OCI-LY3 (cell line): ENCODE measurements around the gene POLK.
"Not testable (repeated sequence)": the region's sequence is repeated elsewhere in the genome, so short reads cannot be mapped to it uniquely, and the experiment has no call there.

ENCODE experiments used
- H2AFZ ChIP-seq: fragments of 200-600, 300-600 bp; shearing (Covaris generic); 2 replicates; pipeline ENCODE4 v1.6.0; 2014; ENCODE audit warnings: antibody characterized with exemption, low read depth, low read length
- H3K27ac ChIP-seq: fragments of 200-600, 300-600 bp; sonication (generic); 2 replicates; pipeline ENCODE4 v1.5.1; 2014; ENCODE audit warnings: mild to moderate bottlenecking, low read length, moderate library complexity, mixed read lengths
- H3K27me3 ChIP-seq: fragments of 200-600, 300-600 bp; sonication (generic); 2 replicates; pipeline ENCODE4 v1.6.1; 2014; ENCODE audit warnings: low read depth, low read length, mixed read lengths
- H3K36me3 ChIP-seq: fragments of 200-600, 300-600 bp; sonication (generic); replicated peaks from 2 replicates; pipeline ENCODE3; 2014; ENCODE audit warnings: low read depth, low read length, mixed read lengths
- H3K4me1 ChIP-seq: fragments of 300-600, 200-600 bp; sonication (generic); 2 replicates; pipeline ENCODE4 v1.6.1; 2014; ENCODE audit warnings: low read length, mixed read lengths
- H3K4me2 ChIP-seq: fragments of 200-600, 300-600 bp; sonication (generic); 2 replicates; pipeline ENCODE4 v1.6.1; 2014; ENCODE audit warnings: low read length, mixed read lengths
- H3K4me3 ChIP-seq: fragments of 300-600, 200-600 bp; sonication (generic); 2 replicates; pipeline ENCODE4 v1.5.1; 2014; ENCODE audit warnings: antibody characterized with exemption, mild to moderate bottlenecking, low read length, moderate library complexity
- H3K79me2 ChIP-seq: fragments of 300-600, 200-600 bp; shearing (Covaris generic); 2 replicates; pipeline ENCODE4 v1.6.1; 2014; ENCODE audit warnings: mild to moderate bottlenecking, low read length, mixed read lengths
- H3K9ac ChIP-seq: fragments of 300-600, 200-600 bp; shearing (Covaris generic); 2 replicates; pipeline ENCODE4 v1.6.0; 2014; ENCODE audit warnings: mild to moderate bottlenecking, low read length, moderate library complexity
- H3K9me3 ChIP-seq: fragments of 200-600, 300-600 bp; shearing (Covaris generic); 2 replicates; pipeline ENCODE4 v1.6.1; 2014; ENCODE audit warnings: low read length, mixed read lengths; ENCODE audit not compliant: insufficient read depth
- H4K20me1 ChIP-seq: fragments of 200-600, 300-600 bp; sonication (generic); 2 replicates; pipeline ENCODE4 v1.6.1; 2016; ENCODE audit warnings: low read length, mixed read lengths; ENCODE audit not compliant: insufficient read depth
- EZH2phosphoT487 ChIP-seq: fragments of 200-600 bp; shearing (Covaris generic); IDR thresholded peaks from 2 replicates; pipeline ENCODE4 v1.6.1; 2018; ENCODE audit warnings: antibody characterized with exemption, mixed run types, low read depth
- TF ChIP-seq, protein P1 (sequence below): fragments of 200-600, 300-600 bp; sonication (generic); IDR thresholded peaks from 2 replicates; pipeline ENCODE4 v1.5.1; 2014; ENCODE audit warnings: antibody characterized with exemption, low read length, low read depth

Gene POLK

DNA sequence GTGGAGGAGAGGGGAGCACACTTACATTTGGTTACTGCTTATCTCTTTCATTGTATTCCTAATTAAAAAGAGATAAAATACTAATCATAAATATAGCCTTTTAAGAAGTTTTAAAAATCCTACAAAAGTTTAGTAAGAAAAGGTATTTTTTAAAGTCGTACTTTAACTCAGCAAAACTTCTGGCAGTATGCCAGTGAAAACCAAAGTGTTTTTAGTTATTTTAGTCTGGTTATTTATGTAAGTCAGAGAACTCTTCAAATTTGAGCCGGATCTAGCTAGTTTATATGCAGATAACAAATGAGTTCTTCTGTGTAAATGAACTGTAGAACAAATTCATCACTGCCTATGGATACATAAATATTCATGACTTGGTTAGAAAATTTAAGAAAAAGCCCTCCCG is 63.1 kb downstream of the POLK start:
- Histone ChIP-seq H3K9me3 (no peaks in the 10 kb centered on the region), H3K27ac (peak overlapping the region; percentile 83), H3K27me3 (no peaks in the 10 kb centered on the region), H3K4me2 (peak overlapping the region; percentile 80), H3K79me2 (no peaks in the 10 kb centered on the region), H3K9ac (peak overlapping the region; percentile 53), H3K36me3 (peaks cover 11% of the 10 kb centered on the region), H3K4me1 (peaks cover 38% of the 10 kb centered on the region), H2AFZ (no peak overlapping the region), H3K4me3 (peak overlapping the region; percentile 61), H4K20me1 (no peaks in the 10 kb centered on the region)
- no peak for TF ChIP-seq EZH2phosphoT487
- TF ChIP-seq, protein P1, sequence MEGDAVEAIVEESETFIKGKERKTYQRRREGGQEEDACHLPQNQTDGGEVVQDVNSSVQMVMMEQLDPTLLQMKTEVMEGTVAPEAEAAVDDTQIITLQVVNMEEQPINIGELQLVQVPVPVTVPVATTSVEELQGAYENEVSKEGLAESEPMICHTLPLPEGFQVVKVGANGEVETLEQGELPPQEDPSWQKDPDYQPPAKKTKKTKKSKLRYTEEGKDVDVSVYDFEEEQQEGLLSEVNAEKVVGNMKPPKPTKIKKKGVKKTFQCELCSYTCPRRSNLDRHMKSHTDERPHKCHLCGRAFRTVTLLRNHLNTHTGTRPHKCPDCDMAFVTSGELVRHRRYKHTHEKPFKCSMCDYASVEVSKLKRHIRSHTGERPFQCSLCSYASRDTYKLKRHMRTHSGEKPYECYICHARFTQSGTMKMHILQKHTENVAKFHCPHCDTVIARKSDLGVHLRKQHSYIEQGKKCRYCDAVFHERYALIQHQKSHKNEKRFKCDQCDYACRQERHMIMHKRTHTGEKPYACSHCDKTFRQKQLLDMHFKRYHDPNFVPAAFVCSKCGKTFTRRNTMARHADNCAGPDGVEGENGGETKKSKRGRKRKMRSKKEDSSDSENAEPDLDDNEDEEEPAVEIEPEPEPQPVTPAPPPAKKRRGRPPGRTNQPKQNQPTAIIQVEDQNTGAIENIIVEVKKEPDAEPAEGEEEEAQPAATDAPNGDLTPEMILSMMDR: no peak

DNA sequence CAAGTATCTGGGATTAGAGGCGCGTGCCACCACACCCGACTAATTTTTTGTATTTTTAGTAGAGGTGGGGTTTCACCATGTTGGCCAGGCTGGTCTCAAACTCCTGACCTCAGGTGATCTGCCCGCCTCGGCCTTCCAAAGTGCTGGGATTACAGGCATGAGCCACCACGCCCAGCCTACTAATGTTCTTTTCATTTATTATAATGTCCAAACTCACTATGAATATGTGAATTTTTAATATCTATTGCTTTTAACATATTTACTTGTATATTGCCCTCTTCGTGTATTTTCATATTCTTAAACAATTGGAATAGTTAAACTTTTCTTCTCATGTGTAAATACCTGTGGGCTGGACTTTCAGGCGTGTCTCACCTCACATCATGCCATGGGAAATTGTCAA is 66.6 kb downstream of the POLK start:
- not testable (repeated sequence) for H3K36me3 ChIP-seq

DNA sequence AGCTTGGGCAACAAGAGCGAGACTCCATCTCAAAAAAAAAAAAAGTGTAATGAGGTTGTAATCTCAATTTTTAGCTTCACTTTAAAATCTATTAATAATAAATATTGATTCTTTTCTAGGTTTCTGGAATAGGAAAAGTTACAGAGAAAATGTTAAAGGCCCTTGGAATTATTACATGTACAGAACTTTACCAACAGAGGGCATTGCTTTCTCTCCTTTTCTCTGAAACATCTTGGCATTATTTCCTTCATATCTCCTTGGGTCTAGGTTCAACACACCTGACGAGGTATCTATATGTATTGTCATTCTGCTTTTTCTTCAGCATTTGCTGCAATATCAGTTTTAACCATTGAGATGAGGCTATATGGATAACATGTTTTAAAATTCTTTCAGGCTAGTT is 73.0 kb downstream of the POLK start:
- H3K79me2 ChIP-seq: no peaks in the 10 kb centered on the region
- no peak overlapping the region for H2AFZ ChIP-seq
- no peak overlapping the region for H3K9ac ChIP-seq
- H3K36me3 ChIP-seq: no peaks in the 10 kb centered on the region
- H3K4me2 ChIP-seq: no peak overlapping the region
- no peaks in the 10 kb centered on the region for H3K4me1 ChIP-seq
- no peak overlapping the region for H3K4me3 ChIP-seq
- no peaks in the 10 kb centered on the region for H4K20me1 ChIP-seq
- H3K27me3 ChIP-seq: no peaks in the 10 kb centered on the region
- H3K9me3 ChIP-seq: no peaks in the 10 kb centered on the region
- TF ChIP-seq, protein P1: peak; percentile 50
- no peak for TF ChIP-seq EZH2phosphoT487
- H3K27ac ChIP-seq: no peak overlapping the region

More for the DNA sequence above, 66.6 kb downstream of the POLK start:
- not testable (repeated sequence) for H3K9me3 ChIP-seq, H3K4me3 ChIP-seq, H2AFZ ChIP-seq, H3K4me2 ChIP-seq, H4K20me1 ChIP-seq, H3K9ac ChIP-seq, H3K79me2 ChIP-seq, H3K27me3 ChIP-seq, H3K27ac ChIP-seq
- H3K4me1 ChIP-seq: peaks cover 25% of the 10 kb centered on the region

DNA sequence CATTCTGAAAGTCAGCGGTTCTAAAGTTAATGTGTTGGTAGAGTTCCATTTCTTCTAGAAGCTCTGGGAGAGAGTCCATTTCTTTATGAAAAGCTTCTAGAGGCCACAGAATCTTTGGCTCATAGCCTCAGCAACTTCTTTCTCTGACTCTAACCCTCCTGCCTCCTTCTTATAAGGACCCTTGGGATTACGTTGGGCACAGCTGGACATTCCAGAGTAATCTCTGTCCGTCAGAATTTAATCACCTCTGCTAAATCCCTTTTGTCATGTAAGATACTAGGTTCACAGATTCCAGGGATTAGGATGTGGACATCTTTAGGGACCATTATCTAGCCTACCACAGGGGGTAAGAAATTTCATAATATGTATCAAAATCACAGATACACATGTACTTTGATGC is 77.0 kb downstream of the POLK start:
- Histone ChIP-seq H3K4me1 (no peaks in the 10 kb centered on the region), H3K4me3 (no peak overlapping the region), H3K27ac (no peak overlapping the region), H3K4me2 (no peak overlapping the region), H3K27me3 (no peaks in the 10 kb centered on the region), H3K9ac (no peak overlapping the region), H3K9me3 (no peaks in the 10 kb centered on the region), H2AFZ (no peak overlapping the region), H3K79me2 (no peaks in the 10 kb centered on the region), H3K36me3 (no peaks in the 10 kb centered on the region), H4K20me1 (no peaks in the 10 kb centered on the region)
- TF ChIP-seq, protein P1: no peak
- TF ChIP-seq EZH2phosphoT487: no peak

DNA sequence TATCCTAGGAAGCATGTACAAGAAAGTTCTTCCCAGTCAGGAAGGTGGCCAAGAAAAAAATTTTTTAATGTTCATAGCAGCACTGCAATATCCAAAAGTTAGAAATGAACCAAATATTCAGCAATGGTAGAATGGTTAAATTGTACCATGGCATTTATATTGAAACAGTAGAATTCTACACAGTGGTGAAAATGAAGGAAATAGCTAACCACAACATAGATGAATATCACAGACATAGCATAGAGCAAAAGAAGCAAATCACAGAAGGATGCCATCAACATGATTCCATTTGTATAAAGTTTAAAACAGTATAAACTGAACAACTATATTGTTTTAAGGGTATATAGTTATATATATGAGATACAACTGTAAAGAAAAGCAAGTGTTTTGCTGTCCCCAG is 88.8 kb downstream of the POLK start:
- TF ChIP-seq EZH2phosphoT487: no peak
- TF ChIP-seq, protein P1: no peak
- peaks cover 7% of the 10 kb centered on the region for H3K36me3 ChIP-seq
- H3K4me3 ChIP-seq: no peak overlapping the region
- H4K20me1 ChIP-seq: no peaks in the 10 kb centered on the region
- H3K79me2 ChIP-seq: no peaks in the 10 kb centered on the region
- no peak overlapping the region for H3K9ac ChIP-seq
- no peak overlapping the region for H3K4me2 ChIP-seq
- H3K9me3 ChIP-seq: no peaks in the 10 kb centered on the region
- H3K4me1 ChIP-seq: no peaks in the 10 kb centered on the region
- H3K27me3 ChIP-seq: no peaks in the 10 kb centered on the region
- no peak overlapping the region for H2AFZ ChIP-seq
- no peak overlapping the region for H3K27ac ChIP-seq
